ENCODE results near the gene GPR137C.

Gene GPR137C

GRCh38 chr14:52686176-52686575 is 133.5 kb downstream of the GPR137C start:
- DNase-seq = no peak
